ENCODE measurements around the gene NPTX1. TPM values are rescaled to one million over a fixed set of nuclear protein-coding genes. Genes with fewer than 3 reads are reported as not detected.

The NPTX1 gene
- polyA plus RNA-seq, 3 donors = 0.98 to 1.2 (median 1.1) TPM

DNA sequence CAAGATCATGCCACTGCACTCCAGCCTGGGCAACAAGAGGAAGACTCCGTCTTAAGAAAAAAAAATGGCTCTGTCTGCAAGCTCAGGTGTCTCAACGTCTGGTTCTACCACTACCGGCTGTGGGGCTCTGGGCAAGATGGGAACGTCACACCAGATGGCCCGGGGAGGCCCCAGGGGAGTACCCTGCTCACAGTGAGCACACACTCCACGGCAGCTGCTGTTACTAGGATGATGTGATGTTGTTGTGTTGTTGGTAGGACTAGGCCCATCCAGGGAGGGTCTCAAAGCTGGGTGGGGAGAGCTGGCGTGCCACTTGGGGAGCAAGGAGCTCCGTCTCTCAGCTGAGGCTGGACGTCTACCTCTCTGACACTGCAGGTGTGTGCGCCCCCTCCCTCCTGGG, 9.4 kb upstream of the NPTX1 start:
- DNase-seq (ENCODE audit: extremely low read depth in 1 of 11, low read depth in 9 of 11, low spot score in 4 of 11) = no peak

DNA sequence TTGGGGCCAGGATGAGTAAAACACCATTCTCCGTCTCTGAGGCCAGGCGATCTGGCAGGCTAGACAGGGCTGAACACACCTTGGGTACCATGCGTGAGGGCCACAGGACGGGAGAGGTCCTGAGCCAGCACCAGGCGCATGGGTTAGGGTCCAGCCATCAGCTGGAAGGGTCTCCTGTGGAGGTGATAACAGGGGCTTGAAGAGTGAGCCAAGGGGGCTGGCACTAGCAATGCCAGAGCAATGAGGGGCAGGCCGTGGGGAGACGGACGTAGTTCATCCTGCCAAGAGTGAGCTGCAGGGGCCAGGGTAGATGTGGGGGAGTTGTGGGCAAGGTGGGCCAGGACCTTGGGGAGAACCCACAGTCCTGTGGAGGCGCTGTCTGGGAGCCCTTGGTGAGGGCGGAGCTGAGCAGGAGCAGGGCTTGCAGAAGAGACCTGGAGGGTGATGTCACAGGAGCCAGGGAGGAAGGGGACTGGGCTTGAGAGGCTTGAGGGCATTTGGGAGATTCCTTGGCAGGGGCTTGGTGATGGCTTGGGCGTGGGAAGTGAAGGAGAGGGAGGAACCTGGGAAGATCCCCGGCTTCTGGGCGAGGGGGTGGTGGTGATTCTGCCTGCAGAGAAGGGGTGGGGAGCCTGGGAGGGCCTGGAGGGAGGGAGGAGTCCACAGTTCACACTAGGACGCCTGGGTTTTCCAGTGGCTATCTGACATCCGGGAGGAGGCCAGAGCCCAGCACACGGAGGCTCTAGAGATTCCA, 6.3 kb upstream of the NPTX1 start:
- DNase-seq (ENCODE audit: extremely low read depth in 1 of 11, low read depth in 9 of 11, low spot score in 4 of 11) = no peak

DNA sequence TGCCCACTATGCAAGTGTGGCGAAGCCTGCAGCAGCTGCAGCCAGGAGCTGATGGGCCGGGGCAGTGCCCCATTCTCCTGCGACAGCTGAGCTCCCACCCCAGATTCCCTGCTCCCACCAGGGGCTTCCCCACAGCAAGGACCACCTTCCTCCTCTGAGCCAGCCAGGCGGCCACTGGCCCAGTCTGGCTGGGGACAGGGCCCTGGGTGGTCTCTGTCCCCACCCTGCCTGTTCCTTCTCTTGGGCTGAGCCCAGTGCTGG, 5.6 kb upstream of the NPTX1 start:
- DNase-seq (ENCODE audit: extremely low read depth in 1 of 11, low read depth in 9 of 11, low spot score in 4 of 11) = no peak

DNA sequence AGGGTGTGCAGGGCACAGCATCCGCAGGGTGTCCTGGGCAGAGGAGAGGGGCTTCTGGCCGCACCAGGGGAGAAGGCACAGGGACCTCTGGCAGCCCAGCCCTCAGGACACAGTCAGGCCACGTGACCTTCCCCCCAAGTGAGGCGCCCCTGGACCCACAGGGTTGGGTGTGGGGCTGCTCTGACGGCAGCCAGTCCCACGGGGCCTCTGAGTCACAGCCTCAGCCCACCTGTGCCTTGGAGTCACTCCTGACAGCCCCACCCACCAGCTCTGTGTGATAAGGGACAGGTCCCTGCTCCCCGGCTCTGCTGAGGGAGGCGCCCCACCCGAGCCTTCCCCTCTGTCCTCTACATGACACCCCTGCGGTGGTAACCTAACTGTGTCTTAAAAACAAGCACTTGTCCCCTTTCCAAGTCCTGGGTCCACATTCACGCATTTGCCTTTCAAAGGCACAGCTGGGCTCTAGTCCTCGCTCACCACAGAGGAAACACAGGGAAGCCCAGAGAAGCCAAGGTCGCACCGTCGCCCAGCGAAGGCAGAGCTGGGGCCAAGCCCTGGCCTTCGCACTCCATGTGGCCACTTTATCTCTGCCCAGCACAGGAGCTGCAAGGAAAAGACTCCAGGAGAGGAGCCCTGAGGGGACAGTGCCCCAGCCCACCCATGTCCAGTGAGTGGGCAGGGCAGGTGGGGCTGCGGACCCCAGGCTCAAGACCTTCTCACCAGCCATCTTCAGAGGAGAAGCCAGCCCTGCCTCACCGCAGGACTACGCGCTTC, 5.1 kb upstream of the NPTX1 start:
- no peak for DNase-seq (ENCODE audit: extremely low read depth in 1 of 11, low read depth in 9 of 11, low spot score in 4 of 11)

DNA sequence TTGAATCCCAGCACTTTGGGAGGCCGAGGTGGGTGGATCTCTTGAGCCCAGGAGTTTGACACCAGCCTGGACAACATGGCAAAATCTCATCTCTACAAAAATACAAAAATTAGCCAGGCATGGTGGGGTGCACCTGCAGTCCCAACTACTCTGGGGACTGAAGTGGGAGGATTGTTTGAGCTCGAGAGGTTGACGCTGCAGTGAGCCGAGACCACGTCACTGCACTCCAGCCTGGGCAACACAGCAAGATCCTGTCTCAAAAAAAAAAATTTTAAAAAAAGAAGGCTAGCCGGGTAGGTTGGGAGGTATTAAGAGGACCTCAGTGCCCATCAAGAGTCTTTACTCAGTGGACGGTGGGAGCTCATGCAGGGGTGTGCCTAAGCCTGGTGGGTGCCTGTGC, 3.8 kb upstream of the NPTX1 start:
- DNase-seq (ENCODE audit: extremely low read depth in 1 of 11, low read depth in 9 of 11, low spot score in 4 of 11) = no peak

DNA sequence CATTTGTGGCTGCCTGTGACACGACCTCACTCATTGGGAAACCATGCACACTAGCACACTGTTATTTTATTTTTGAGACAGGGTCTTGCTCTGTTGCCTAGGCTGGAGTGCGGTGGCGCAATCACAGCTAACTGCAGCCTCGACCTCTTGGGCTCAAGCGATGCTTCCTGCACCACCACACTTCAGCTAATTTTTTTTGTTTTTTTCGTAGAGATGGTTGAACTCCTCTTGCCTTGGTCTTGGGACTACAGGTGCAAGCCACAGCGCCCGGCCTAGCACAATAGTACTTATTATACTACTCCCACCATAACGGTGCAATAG, 2.8 kb upstream of the NPTX1 start:
- DNase-seq (ENCODE audit: extremely low read depth in 1 of 11, low read depth in 9 of 11, low spot score in 4 of 11) = no peak

DNA sequence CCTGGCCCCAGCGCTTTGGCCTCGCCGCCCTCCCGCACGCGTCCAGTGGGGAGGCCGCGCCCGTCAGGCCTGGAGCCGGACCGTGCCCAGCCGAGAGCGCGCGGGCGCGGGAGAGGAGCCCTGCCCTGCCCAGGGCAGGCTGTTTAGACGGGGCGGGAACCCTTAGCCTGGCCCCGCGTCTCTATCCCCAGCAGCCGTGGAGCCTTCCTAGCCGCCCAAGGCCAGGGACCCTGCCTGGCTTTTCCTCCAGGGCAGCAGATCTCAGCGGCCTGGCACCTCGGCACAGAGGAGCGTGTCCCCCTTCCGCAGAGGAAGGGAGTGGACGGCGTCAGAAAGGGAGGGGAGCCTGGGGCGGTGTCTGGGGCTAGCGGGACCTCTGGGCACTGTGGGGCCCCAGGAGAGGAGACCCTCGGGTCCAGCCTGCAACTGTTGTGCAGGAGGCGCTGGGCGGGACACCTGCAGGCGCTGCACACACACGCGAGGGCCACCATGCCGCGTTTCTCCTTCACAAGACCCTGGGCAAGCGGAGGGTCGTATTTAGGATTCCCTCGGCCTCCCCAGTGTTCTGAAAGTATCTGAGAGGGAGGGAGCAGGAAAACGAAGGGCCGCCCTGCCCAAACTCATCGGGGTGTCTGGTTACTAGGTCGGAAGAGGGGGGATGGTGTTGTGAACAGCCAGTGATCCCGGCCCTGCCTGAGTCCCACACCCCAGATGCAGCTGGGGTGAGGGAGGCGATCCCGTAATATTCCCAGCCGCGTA, 2.3 kb upstream of the NPTX1 start:
- DNase-seq (ENCODE audit: extremely low read depth in 1 of 11, low read depth in 9 of 11, low spot score in 4 of 11) = no peak

DNA sequence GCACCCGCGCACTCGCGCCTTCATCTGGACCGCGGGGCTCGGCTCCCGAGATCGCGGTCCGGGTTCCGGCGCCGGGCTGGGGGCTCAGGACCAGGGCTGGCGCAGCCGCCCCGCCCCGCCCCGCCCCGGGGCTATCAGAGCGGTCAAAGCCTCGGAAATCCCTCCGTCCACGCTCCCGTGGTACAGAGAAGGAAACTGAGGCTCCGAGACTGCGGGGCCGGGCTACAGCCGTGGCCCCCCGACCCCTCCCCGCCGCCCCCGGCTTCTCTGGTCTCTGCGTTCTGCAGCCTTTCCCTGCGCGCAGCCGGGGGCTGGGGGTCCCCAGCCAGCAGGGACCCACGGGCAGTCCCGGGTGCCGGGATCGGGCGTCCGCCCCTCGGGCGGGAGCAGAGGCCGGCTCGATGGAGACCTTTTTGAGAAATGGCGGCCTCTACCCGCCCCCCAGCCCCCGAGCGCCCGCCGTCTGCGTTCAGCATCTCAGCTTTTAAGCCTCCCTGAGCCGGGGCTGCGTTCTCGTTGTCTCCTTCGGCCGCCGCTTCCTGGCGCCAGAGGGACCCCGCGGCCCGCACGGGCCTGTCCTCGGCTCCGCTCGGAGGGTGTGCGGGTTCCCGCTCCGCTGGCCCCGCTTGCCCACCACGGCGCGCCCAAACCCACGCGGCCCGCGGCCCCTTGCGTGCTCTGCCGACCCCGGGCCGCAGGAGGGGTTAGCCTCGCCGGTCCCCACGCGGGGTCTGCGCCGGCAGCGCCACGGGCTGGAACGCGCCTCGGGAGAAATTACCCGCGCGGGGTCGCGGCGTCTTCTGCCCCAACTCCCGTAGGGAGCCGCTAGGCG, 1.5 kb upstream of the NPTX1 start:
- no peak for DNase-seq (ENCODE audit: extremely low read depth in 1 of 11, low read depth in 9 of 11, low spot score in 4 of 11)

DNA sequence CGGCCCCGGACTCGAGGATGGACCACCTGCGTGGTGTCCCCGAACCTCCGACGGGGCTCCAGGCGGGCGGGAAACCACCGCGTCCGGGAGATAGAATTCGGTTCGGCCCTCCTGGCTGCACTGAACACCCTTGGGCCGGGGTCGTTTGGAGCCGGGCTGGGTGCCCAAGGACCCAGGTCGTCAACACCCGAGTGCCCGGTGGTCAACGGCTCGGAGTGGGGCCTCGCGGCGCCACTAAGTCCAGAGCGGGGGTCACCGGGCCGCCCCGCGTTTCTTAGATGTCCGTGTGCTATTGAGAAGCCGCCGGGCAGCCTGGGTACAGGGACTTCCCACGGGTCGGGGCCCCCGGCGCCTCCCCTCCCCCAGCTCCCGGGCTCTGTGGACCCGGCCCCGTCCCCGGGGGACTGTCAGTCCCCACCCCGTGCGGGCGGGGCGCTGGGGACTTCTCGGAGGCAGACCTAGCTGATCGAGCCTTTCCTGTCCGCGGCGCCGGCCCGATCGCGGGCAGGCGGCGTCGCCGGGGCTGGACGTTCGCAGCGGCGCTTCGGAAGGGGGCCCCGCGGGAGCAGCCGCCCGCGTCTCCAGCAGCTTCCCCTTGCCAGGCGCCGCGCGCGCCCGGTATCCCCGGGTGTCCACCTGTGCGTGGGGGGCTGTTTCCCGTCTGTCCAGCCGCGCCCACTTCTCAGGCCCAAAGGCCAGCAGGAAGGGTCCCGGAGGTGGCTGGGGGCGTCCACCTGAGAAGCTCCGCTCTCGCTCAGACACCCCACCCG, 655 bp upstream of the NPTX1 start:
- no peak for DNase-seq (ENCODE audit: extremely low read depth in 1 of 11, low read depth in 9 of 11, low spot score in 4 of 11)

DNA sequence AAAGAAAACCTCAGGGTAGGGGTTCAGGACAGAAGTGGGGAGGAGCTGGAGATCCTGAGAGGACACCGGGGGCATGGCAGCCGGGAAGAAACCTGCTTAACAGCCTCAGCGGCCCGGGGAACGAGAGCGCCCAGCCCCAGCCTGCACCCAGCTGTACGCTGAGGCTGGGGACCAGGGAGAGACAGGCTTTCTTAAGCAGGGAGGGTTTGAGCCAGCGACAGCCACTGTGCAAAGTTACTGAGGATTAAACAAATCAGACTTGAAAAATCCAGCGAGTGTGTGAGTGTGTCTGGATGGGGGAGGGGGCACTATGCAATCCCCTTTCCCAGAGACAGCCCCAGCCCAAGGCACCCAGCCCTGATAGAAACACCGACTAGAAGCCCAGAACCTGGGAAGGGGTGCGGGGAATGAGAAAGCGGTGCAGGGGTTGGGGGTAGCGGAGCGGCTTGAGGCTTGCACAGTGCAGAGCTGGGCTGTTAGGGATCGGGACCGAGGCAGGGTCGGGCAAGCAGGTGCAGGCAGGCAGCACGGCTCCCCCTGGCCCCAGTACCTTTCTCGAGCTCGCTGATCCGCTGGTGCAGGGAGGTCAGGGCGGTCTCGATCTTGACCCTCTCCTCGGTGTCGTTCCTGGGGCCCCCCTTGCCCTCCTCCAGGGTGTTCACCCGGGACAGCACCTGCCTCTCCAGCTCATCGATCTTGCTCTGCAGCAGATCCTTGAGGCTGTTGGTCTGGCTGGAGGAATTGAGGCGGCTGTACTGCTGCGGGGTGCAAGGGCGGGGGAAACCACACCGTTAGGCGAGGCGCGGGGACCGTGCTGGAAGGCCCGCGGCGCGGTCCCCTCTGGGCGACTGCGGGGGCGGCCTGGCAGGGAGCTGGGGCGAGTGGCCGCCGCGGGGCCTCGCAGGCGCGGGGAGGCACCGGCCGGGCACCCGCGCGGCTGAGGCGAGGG, 1.2 kb downstream of the NPTX1 start:
- DNase-seq (ENCODE audit: extremely low read depth in 1 of 11, low read depth in 9 of 11, low spot score in 4 of 11) = no peak

DNA sequence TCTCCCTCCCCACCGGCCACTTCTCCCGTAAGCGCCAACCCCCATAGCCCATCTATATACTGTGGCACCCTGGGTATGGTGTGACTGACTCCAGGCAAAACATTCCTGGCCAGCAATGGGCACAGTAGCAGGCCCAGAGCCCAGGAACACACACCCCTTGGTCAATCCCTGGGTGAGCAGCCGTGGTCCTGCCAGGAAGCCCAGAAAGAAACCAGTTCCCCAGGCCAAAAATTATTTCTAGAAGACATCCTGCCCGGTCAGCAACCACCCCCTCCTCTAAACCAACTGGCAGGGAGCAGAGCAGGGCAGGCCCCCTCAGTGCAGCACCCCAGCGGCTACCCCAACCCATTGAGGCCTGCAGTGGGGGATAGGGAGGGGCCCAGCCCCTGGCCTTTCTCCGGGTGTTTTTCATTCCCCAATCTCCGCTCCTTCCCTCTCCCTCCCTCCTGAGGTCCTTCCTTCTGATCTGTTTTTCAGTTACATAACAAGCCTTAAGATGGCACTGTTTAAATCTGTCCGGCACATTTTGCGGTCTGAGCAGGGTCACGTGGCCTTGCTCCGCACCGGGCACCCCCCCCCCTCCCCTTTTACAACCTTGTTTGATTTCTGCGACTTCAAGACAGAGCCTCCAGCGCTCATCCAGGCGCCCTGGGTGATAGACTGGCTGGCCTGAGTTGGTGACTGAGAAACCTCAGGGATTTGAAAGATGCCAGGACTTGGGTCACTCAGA, 2.0 kb downstream of the NPTX1 start:
- DNase-seq (ENCODE audit: extremely low read depth in 1 of 11, low read depth in 9 of 11, low spot score in 4 of 11) = no peak

DNA sequence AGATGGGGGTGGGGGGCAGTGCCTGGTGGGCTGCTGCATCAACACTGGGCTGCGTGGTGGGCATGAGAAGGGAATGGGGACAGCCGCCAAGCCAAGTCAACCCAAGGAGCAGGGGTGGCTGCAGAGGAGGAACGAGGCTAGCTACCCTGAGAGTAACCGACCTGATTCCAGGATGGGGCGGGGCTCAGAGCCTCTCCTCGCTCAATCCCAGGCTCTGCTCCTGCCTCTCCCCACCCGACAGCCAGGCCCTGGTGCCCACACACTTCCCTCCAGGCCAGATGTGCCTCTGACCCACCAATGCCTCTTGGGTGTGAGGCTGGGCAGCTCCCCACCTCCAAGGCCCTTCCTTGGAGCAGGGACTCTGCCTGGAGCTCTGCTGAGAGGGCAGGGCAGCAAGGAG, 2.7 kb downstream of the NPTX1 start:
- no peak for DNase-seq (ENCODE audit: extremely low read depth in 1 of 11, low read depth in 9 of 11, low spot score in 4 of 11)

DNA sequence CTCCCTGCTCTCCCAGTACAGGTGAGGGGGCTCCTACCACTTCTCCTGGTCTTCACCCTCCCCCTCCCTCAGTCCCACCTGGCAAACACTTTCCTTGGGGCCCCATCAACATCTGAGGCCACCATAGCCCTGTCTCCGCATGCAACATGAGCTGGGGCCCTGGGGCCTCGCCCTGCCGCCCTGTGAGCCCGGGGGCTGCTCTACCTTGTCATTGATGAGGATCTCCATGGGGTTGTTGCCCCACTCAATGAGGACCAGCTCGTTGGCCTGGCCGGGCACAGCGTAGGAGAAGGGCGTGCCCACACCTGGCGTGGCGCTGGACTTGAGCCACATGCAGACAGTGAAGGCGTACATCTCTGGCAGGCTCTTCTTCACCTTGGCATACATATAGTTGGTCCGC, 3.4 kb downstream of the NPTX1 start:
- no peak for DNase-seq (ENCODE audit: extremely low read depth in 1 of 11, low read depth in 9 of 11, low spot score in 4 of 11)

DNA sequence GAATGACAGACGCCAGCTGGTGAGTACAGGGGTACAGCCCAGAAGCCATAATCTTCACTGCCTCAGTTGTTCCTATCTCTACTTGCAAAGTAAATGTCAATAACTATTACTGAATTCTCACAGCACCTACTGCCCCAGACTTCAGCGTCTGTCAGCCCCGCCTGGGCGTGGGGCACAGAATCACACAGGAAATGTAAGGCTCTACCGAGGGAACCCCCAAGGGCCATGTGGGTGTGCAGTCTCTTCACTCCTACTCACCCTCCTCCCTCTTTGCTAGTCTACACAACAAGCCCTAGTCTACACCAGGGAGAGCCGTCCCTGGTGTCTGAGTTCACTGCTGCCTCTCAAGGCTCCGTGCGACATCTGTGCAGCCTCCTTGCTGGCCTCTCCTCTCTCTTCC, 4.5 kb downstream of the NPTX1 start:
- no peak for DNase-seq (ENCODE audit: extremely low read depth in 1 of 11, low read depth in 9 of 11, low spot score in 4 of 11)

DNA sequence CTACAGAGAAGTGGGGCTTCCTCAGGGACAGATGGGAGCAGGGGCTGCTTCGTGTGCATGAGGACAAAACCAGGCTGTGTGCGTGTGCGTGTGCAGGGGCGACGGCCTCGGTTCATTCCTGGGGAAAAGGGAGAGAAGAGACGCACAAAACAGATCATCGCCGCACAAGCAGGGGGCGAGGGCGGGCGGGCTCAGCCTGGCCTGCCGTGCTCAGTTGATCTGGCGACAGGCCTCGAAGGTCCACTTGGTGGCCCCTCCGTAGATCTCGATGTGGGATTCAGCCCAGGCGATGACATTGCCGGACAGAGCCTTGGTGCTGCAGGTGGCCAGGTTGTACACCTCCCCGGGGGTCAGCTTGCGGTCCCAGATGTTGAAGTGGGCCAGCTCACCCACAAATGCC, 5.8 kb downstream of the NPTX1 start:
- DNase-seq (ENCODE audit: extremely low read depth in 1 of 11, low read depth in 9 of 11, low spot score in 4 of 11) = no peak

DNA sequence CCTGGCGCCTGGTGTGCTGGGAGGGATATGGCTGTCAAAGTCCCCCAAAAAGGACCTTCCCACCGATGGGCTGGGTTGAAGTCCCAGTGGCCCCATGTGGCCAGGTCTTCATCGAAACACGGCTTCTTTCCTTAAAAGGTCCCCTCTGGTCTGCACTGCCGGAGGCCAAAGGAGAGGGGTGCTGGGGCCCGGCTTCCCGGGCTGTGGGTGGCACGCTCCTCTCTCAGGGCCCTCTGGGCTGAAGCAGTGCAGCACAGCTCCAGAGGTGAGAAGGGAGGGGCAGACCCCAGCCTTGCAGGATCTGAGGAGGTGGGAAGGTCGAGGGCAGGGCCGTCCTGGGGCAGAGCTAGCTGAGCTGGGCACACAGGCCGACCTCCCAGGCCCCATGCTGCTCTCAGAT, 6.7 kb downstream of the NPTX1 start:
- DNase-seq (ENCODE audit: extremely low read depth in 1 of 11, low read depth in 9 of 11, low spot score in 4 of 11) = no peak

DNA sequence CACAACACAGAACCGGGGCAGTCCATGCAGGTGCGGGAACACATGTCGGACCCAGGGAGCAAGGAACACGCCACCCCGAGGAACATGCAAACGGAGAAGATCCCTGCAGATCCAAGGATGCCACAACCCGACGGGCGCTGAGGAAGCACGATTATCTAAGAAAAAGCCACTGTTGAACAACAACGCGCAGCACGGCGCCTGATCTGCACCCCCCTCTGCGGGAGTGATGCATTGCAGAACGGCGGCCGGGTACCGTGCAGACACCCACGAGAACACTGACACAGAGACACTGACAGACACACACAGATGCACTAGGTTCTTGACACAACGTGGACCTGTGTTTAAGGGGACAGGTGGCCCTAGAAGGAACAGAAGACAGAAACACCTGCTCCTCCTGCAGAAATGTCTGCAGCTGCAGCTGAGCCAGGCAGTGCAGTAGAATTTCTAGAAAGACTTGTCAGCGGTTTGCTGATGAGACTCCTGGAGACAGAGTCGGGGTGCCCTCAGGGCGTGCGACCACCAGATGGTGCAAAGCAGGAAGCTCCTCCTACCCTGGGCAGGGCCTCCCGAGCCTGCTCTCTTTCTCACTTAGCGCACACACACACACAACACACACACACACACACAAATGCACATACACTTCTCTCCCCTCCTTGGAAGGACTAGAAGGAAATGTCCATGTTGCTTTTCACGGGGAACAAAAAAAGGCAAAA, 7.5 kb downstream of the NPTX1 start:
- DNase-seq (ENCODE audit: extremely low read depth in 1 of 11, low read depth in 9 of 11, low spot score in 4 of 11) = no peak
